Effector memory CD8-positive, alpha-beta T cell (primary cell): ENCODE measurements around the gene CDK10.

Source experiments
- ATAC-seq: fragments of 150-1000 bp; cut with Tn5 transposase; replicated peaks from 2 replicates; pipeline ENCODE4 v1.10.0; 2021; ENCODE audit warnings: mild to moderate bottlenecking, moderate library complexity
- DNase-seq, 3 experiments: peaks; one replicate each; pipeline ENCODE4 v3.0.0; 2021
- H3K27ac Mint-ChIP-seq, 2 donors: one replicate each; pipeline ENCODE4 v1.8.0; 2022; ENCODE audit warnings: mild to moderate bottlenecking in 2 of 2, mixed read lengths in 2 of 2, moderate library complexity in 2 of 2
- H3K27me3 Mint-ChIP-seq, 2 donors: one replicate each; pipeline ENCODE4 v1.8.0; 2022; ENCODE audit warnings: mixed read lengths in 2 of 2
- H3K36me3 Mint-ChIP-seq: one replicate; pipeline ENCODE4 v1.8.0; 2022; ENCODE audit warnings: mild to moderate bottlenecking, moderate library complexity, mixed read lengths; ENCODE audit not compliant: insufficient read depth
- H3K4me1 Mint-ChIP-seq, 2 donors: one replicate each; pipeline ENCODE4 v1.8.0; 2022; ENCODE audit warnings: low read depth in 2 of 2, mixed read lengths in 2 of 2
- H3K4me3 Mint-ChIP-seq, 2 donors: one replicate each; pipeline ENCODE4 v1.8.0; 2022; ENCODE audit warnings: mild to moderate bottlenecking in 2 of 2, mixed read lengths in 2 of 2, moderate library complexity in 2 of 2
- H3K9me3 Mint-ChIP-seq, 2 donors: one replicate each; pipeline ENCODE4 v1.8.0; 2022; ENCODE audit warnings: mixed read lengths in 2 of 2

Gene CDK10

GRCh38 chr16:89732142-89732917, 45.8 kb downstream of the CDK10 start:
- DNase-seq (no peak), ATAC-seq (no peak)
- Mint-ChIP-seq H3K9me3 (no peaks in the 10 kb centered on the region), H3K36me3 (peaks cover 100% of the 10 kb centered on the region), H3K4me3 (no peak overlapping the region), H3K4me1 (peaks cover 28 to 41% of the 10 kb centered on the region in 2 donors), H3K27ac (peak overlapping the region; percentile 82 to 90), H3K27me3 (no peaks in the 10 kb centered on the region)

- no peaks in the 10 kb centered on the region for H3K27me3 Mint-ChIP-seq
- H3K4me3 Mint-ChIP-seq, result no peak overlapping the region
- DNase-seq (no peak), ATAC-seq (no peak)
- H3K27ac Mint-ChIP-seq, result peak overlapping the region; percentile 77 to 82
- peaks cover 30 to 41% of the 10 kb centered on the region in 2 donors for H3K4me1 Mint-ChIP-seq
- H3K36me3 Mint-ChIP-seq, result peaks cover 100% of the 10 kb centered on the region
- H3K9me3 Mint-ChIP-seq, result no peaks in the 10 kb centered on the region
Observed at GRCh38 chr16:89732918-89733242, 46.4 kb downstream of the CDK10 start.

GRCh38 chr16:89733322-89733721, 46.8 kb downstream of the CDK10 start:
- ATAC-seq, result no peak

GRCh38 chr16:89733792-89734191, 47.3 kb downstream of the CDK10 start:
- H3K27me3 Mint-ChIP-seq, result no peaks in the 10 kb centered on the region
- H3K27ac Mint-ChIP-seq, result no peak overlapping the region
- peaks cover 100% of the 10 kb centered on the region for H3K36me3 Mint-ChIP-seq
- ATAC-seq (no peak), DNase-seq (no peak)
- H3K9me3 Mint-ChIP-seq, result no peaks in the 10 kb centered on the region
- H3K4me1 Mint-ChIP-seq, result peaks cover 32 to 44% of the 10 kb centered on the region in 2 donors
- no peak overlapping the region for H3K4me3 Mint-ChIP-seq

More at GRCh38 chr16:89733322-89733721, 46.8 kb downstream of the CDK10 start:
- peak overlapping the region; percentile 38 to 82 for H3K27ac Mint-ChIP-seq
- no peaks in the 10 kb centered on the region for H3K27me3 Mint-ChIP-seq
- no peak for DNase-seq
- no peak overlapping the region for H3K4me3 Mint-ChIP-seq
- no peaks in the 10 kb centered on the region for H3K9me3 Mint-ChIP-seq
- H3K36me3 Mint-ChIP-seq, result peaks cover 100% of the 10 kb centered on the region
- H3K4me1 Mint-ChIP-seq, result peaks cover 32 to 42% of the 10 kb centered on the region in 2 donors

- DNase-seq (no peak), ATAC-seq (no peak)
- Mint-ChIP-seq H3K27me3 (no peaks in the 10 kb centered on the region), H3K27ac (peak overlapping the region in 1 of 2 donors; percentile 75), H3K36me3 (peaks cover 100% of the 10 kb centered on the region), H3K9me3 (no peaks in the 10 kb centered on the region), H3K4me3 (peak overlapping the region; percentile 47 to 55), H3K4me1 (peaks cover 36 to 39% of the 10 kb centered on the region in 2 donors)
Observed at GRCh38 chr16:89736554-89736953, 50.1 kb downstream of the CDK10 start.

- H3K4me1 Mint-ChIP-seq, result peaks cover 31 to 33% of the 10 kb centered on the region in 2 donors
- no peaks in the 10 kb centered on the region for H3K27me3 Mint-ChIP-seq
- H3K36me3 Mint-ChIP-seq, result peaks cover 100% of the 10 kb centered on the region
- no peaks in the 10 kb centered on the region for H3K9me3 Mint-ChIP-seq
- DNase-seq (peak; percentile 33 to 39 (median 35)), ATAC-seq (peak; percentile 89)
- H3K4me3 Mint-ChIP-seq, result peak overlapping the region; percentile 47 to 55
- H3K27ac Mint-ChIP-seq, result peak overlapping the region; percentile 62 to 75
Observed at GRCh38 chr16:89737341-89738071, 51.0 kb downstream of the CDK10 start.

GRCh38 chr16:89738072-89738377, 51.5 kb downstream of the CDK10 start:
- Mint-ChIP-seq H3K4me1 (peaks cover 30 to 32% of the 10 kb centered on the region in 2 donors), H3K27ac (peak overlapping the region in 1 of 2 donors; percentile 75)

GRCh38 chr16:89738538-89739317, 52.2 kb downstream of the CDK10 start:
- Mint-ChIP-seq H3K4me1 (peaks cover 25 to 33% of the 10 kb centered on the region in 2 donors), H3K27me3 (no peaks in the 10 kb centered on the region), H3K27ac (peak overlapping the region in 1 of 2 donors; percentile 75), H3K4me3 (peak overlapping the region in 1 of 2 donors; percentile 33), H3K36me3 (peaks cover 96% of the 10 kb centered on the region), H3K9me3 (no peaks in the 10 kb centered on the region)
- ATAC-seq (no peak), DNase-seq (no peak)

More at GRCh38 chr16:89738072-89738377, 51.5 kb downstream of the CDK10 start:
- no peak for ATAC-seq
- Mint-ChIP-seq H3K36me3 (peaks cover 100% of the 10 kb centered on the region), H3K27me3 (no peaks in the 10 kb centered on the region), H3K9me3 (no peaks in the 10 kb centered on the region), H3K4me3 (peak overlapping the region in 1 of 2 donors; percentile 55)
- no peak for DNase-seq

- no peak overlapping the region for H3K4me3 Mint-ChIP-seq
- H3K4me1 Mint-ChIP-seq, result peaks cover 24 to 36% of the 10 kb centered on the region in 2 donors
- no peaks in the 10 kb centered on the region for H3K27me3 Mint-ChIP-seq
- peak overlapping the region in 1 of 2 donors; percentile 75 for H3K27ac Mint-ChIP-seq
- no peak for ATAC-seq
- H3K9me3 Mint-ChIP-seq, result no peaks in the 10 kb centered on the region
- H3K36me3 Mint-ChIP-seq, result peaks cover 95% of the 10 kb centered on the region
- DNase-seq, result no peak
Observed at GRCh38 chr16:89739383-89739782, 52.9 kb downstream of the CDK10 start.

- ATAC-seq (no peak), DNase-seq (no peak)
- no peaks in the 10 kb centered on the region for H3K9me3 Mint-ChIP-seq
- H3K4me1 Mint-ChIP-seq, result peaks cover 17 to 35% of the 10 kb centered on the region in 2 donors
- H3K27me3 Mint-ChIP-seq, result no peaks in the 10 kb centered on the region
- no peak overlapping the region for H3K4me3 Mint-ChIP-seq
- H3K27ac Mint-ChIP-seq, result peak overlapping the region; percentile 41 to 81
- H3K36me3 Mint-ChIP-seq, result peaks cover 82% of the 10 kb centered on the region
Observed at GRCh38 chr16:89741342-89742014, 55.0 kb downstream of the CDK10 start.

- H3K9me3 Mint-ChIP-seq, result no peaks in the 10 kb centered on the region
- DNase-seq (no peak), ATAC-seq (peak; percentile 33)
- H3K4me1 Mint-ChIP-seq, result peaks cover 8 to 22% of the 10 kb centered on the region in 2 donors
- peak overlapping the region; percentile 75 to 81 for H3K27ac Mint-ChIP-seq
- H3K36me3 Mint-ChIP-seq, result peaks cover 74% of the 10 kb centered on the region
- no peak overlapping the region for H3K4me3 Mint-ChIP-seq
- H3K27me3 Mint-ChIP-seq, result no peaks in the 10 kb centered on the region
Observed at GRCh38 chr16:89742948-89743347, 56.5 kb downstream of the CDK10 start.

- peaks cover 60% of the 10 kb centered on the region for H3K36me3 Mint-ChIP-seq
Observed at GRCh38 chr16:89744813-89745212, 58.3 kb downstream of the CDK10 start.

More at GRCh38 chr16:89744813-89745212, 58.3 kb downstream of the CDK10 start:
- no peak for ATAC-seq
- H3K27ac Mint-ChIP-seq, result no peak overlapping the region
- no peaks in the 10 kb centered on the region for H3K9me3 Mint-ChIP-seq
- no peaks in the 10 kb centered on the region for H3K27me3 Mint-ChIP-seq
- no peak overlapping the region for H3K4me3 Mint-ChIP-seq
- no peak for DNase-seq
- peaks cover 6 to 19% of the 10 kb centered on the region in 2 donors for H3K4me1 Mint-ChIP-seq
